CD14-positive monocyte (primary cell): ENCODE results near the gene ASTN2. TPM values are rescaled to one million over a fixed set of nuclear protein-coding genes. Genes with fewer than 3 reads are reported as not detected.

ENCODE experiments used
- DNase-seq, 3 donors: peaks; one replicate each; pipeline ENCODE4 v3.0.0-alpha.2; 2011 to 2022
- H2AFZ ChIP-seq: 2 replicates; pipeline ENCODE4 v1.6.0; 2012; ENCODE audit warnings: mild to moderate bottlenecking, low read depth, low read length, inconsistent platforms; ENCODE audit not compliant: insufficient read depth, poor library complexity, severe bottlenecking
- H3K27ac ChIP-seq, 2 donors: 1 replicate in 1 of 2; 2 replicates in 1 of 2; pipeline ENCODE4 v1.5.1; 2012 to 2013; ENCODE audit warnings: low read length in 2 of 2, control low read depth in 1 of 2, inconsistent platforms in 1 of 2, low read depth in 1 of 2, mild to moderate bottlenecking in 1 of 2
- H3K27me3 ChIP-seq, 2 donors: one replicate each; pipeline versions ENCODE4 v1.6.0 to v1.6.1; 2011 to 2013; ENCODE audit warnings: low read length in 2 of 2; ENCODE audit not compliant: control insufficient read depth in 2 of 2, insufficient read depth in 2 of 2
- H3K36me3 ChIP-seq, 2 donors: replicated peaks in 1 of 2; 1 replicate in 1 of 2; 2 replicates in 1 of 2; pipeline versions ENCODE4 v1.5.1 to v1.6.1; 2012 to 2013; ENCODE audit warnings: low read length in 2 of 2, control low read depth in 1 of 2, inconsistent platforms in 1 of 2, mild to moderate bottlenecking in 1 of 2; ENCODE audit not compliant: insufficient read depth in 2 of 2, control insufficient read depth in 1 of 2
- H3K4me1 ChIP-seq, 2 donors: 1 replicate in 1 of 2; 2 replicates in 1 of 2; pipeline versions ENCODE4 v1.5.1 to v1.6.1; 2012 to 2013; ENCODE audit warnings: low read length in 2 of 2, control low read depth in 1 of 2, inconsistent platforms in 1 of 2, mild to moderate bottlenecking in 1 of 2, moderate library complexity in 1 of 2; ENCODE audit not compliant: insufficient read depth in 2 of 2, control insufficient read depth in 1 of 2
- H3K4me2 ChIP-seq: replicated peaks from 2 replicates; pipeline ENCODE3; 2012; ENCODE audit warnings: low read length, moderate library complexity, mild to moderate bottlenecking; ENCODE audit not compliant: poor library complexity, severe bottlenecking; ENCODE audit errors: extremely low read depth
- H3K4me3 ChIP-seq, 3 experiments: fragments of 200-600 bp in 1 of 3; sonication (generic) in 1 of 3; replicated peaks in 1 of 3; 1 replicate in 2 of 3; 2 replicates in 1 of 3; pipeline ENCODE4 v1.5.1; 2011 to 2013; ENCODE audit warnings: low read length in 3 of 3, mild to moderate bottlenecking in 3 of 3, control low read depth in 2 of 3, low read depth in 2 of 3, inconsistent platforms in 1 of 3, moderate library complexity in 1 of 3
- H3K79me2 ChIP-seq: 2 replicates; pipeline ENCODE4 v1.6.0; 2012; ENCODE audit warnings: mild to moderate bottlenecking, control low read depth, inconsistent platforms, low read length, moderate library complexity; ENCODE audit not compliant: insufficient read depth
- H3K9ac ChIP-seq: 2 replicates; pipeline ENCODE4 v1.6.0; 2017; ENCODE audit warnings: low read length, mild to moderate bottlenecking; ENCODE audit not compliant: insufficient read depth, poor library complexity, severe bottlenecking
- H3K9me3 ChIP-seq, 2 donors: replicated peaks in 1 of 2; 1 replicate in 1 of 2; 2 replicates in 1 of 2; pipeline versions ENCODE4 v1.5.1 to v1.6.1; 2012 to 2013; ENCODE audit warnings: low read length in 2 of 2, control low read depth in 1 of 2; ENCODE audit not compliant: control insufficient read depth in 1 of 2, insufficient read depth in 1 of 2
- H4K20me1 ChIP-seq: 2 replicates; pipeline ENCODE4 v1.6.0; 2012; ENCODE audit warnings: mild to moderate bottlenecking, low read length, control low read depth, moderate library complexity; ENCODE audit not compliant: insufficient read depth
- H3K27ac Mint-ChIP-seq, 7 donors: one replicate each; pipeline ENCODE4 v1.8.0; 2020; ENCODE audit warnings: mild to moderate bottlenecking in 7 of 7, mixed read lengths in 7 of 7, moderate library complexity in 6 of 7, inconsistent platforms in 2 of 7
- H3K27me3 Mint-ChIP-seq, 3 donors: one replicate each; pipeline ENCODE4 v1.8.0; 2021 to 2022; ENCODE audit warnings: low read depth in 3 of 3, mild to moderate bottlenecking in 3 of 3, mixed read lengths in 3 of 3, moderate library complexity in 3 of 3, inconsistent platforms in 1 of 3
- H3K36me3 Mint-ChIP-seq, 2 donors: one replicate each; pipeline ENCODE4 v1.8.0; 2020; ENCODE audit warnings: mixed read lengths in 2 of 2, inconsistent platforms in 1 of 2, mild to moderate bottlenecking in 1 of 2
- H3K4me1 Mint-ChIP-seq: one replicate; pipeline ENCODE4 v1.8.0; 2020; ENCODE audit warnings: mild to moderate bottlenecking, mixed read lengths
- H3K4me3 Mint-ChIP-seq, 2 donors: one replicate each; pipeline ENCODE4 v1.8.0; 2020; ENCODE audit warnings: mild to moderate bottlenecking in 2 of 2, mixed read lengths in 2 of 2, moderate library complexity in 1 of 2
- H3K9me3 Mint-ChIP-seq, 7 donors: one replicate each; pipeline ENCODE4 v1.8.0; 2020 to 2022; ENCODE audit warnings: mixed read lengths in 7 of 7, mild to moderate bottlenecking in 6 of 7, moderate library complexity in 6 of 7, inconsistent platforms in 2 of 7
- WGBS: methylation state at CpG from one replicate; pipeline ENCODE4 v1.1.5; 2013; ENCODE audit warnings: missing lambda C conversion rate; ENCODE audit not compliant: insufficient coverage; 5-methylcytosine and 5-hydroxymethylcytosine counted together
- intact Hi-C, 2 donors: fragments of 100-400 bp; cut with micrococcal nuclease; formaldehyde crosslinking; loops; one replicate each; pipeline versions ENCODE4 v1.15.0 to v1.15.1; 2023
- polyA plus RNA-seq, 3 donors: library from polyadenylated mRNA; depleted of rRNA in 1 of 3; unstranded in 2 of 3; stranded (reverse) in 1 of 3; fragments of 300-500 nt in 2 of 3; fragments of >200 nt in 1 of 3; fragmentation: Illumina TruSeq in 2 of 3; gene quantifications; 1 replicate in 2 of 3; 2 replicates in 1 of 3; pipeline ENCODE4 v1.2.3, GENCODE V29; 2012 to 2021
- TF ChIP-seq, protein P1 (sequence below): fragments of 200-600 bp; IDR thresholded peaks from one replicate; pipeline ENCODE4 v1.8.0; 2022; ENCODE audit warnings: antibody characterized with exemption, mild to moderate bottlenecking

The ASTN2 gene
- polyA plus RNA-seq, 3 donors, result not detected

DNA sequence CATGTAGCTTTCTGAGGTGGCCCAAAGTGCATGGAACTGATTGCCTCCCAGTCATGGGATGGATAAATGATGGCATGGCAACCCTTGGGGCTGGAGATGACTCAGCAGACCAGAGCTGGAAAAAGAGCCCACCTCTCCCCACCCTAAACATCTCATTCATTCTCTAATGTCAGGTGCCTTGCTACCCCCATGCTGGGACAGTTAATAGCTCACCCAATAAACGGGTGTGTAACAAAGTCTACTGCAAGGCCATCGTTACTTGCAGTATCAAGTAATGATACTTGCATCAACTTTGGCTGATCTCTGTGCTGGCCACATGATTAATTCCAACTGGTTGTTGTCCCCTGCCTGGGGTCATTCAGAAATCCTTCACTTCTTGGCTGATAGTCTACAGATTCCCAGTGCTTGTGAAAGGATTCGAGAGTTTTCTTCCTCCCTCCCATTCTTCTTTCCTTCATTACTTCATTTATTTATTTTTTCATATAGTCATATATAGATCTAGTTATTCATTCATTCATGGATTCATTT lies 850.5 kb downstream of the ASTN2 start:
- Histone ChIP-seq H3K4me1 (no peaks in the 10 kb centered on the region), H3K36me3 (no peaks in the 10 kb centered on the region), H3K9me3 (no peaks in the 10 kb centered on the region), H3K4me2 (no peak overlapping the region), H3K27ac (no peak overlapping the region), H3K27me3 (no peaks in the 10 kb centered on the region), H3K79me2 (no peaks in the 10 kb centered on the region), H4K20me1 (no peaks in the 10 kb centered on the region), H3K9ac (no peak overlapping the region), H2AFZ (no peak overlapping the region), H3K4me3 (no peak overlapping the region)
- H3K4me1 Mint-ChIP-seq, result peaks cover 4% of the 10 kb centered on the region
- H3K4me3 Mint-ChIP-seq, result no peak overlapping the region
- TF ChIP-seq, protein P1, sequence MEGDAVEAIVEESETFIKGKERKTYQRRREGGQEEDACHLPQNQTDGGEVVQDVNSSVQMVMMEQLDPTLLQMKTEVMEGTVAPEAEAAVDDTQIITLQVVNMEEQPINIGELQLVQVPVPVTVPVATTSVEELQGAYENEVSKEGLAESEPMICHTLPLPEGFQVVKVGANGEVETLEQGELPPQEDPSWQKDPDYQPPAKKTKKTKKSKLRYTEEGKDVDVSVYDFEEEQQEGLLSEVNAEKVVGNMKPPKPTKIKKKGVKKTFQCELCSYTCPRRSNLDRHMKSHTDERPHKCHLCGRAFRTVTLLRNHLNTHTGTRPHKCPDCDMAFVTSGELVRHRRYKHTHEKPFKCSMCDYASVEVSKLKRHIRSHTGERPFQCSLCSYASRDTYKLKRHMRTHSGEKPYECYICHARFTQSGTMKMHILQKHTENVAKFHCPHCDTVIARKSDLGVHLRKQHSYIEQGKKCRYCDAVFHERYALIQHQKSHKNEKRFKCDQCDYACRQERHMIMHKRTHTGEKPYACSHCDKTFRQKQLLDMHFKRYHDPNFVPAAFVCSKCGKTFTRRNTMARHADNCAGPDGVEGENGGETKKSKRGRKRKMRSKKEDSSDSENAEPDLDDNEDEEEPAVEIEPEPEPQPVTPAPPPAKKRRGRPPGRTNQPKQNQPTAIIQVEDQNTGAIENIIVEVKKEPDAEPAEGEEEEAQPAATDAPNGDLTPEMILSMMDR, result no peak
- 80% methylated on average over 2 of the region's 3 CpGs for WGBS
- H3K9me3 Mint-ChIP-seq, result no peaks in the 10 kb centered on the region
- peaks cover 0 to 3% (median 1%) of the 10 kb centered on the region in 3 donors for H3K27me3 Mint-ChIP-seq
- intact Hi-C loops, result no loop called here
- H3K27ac Mint-ChIP-seq, result no peak overlapping the region
- no peaks in the 10 kb centered on the region for H3K36me3 Mint-ChIP-seq
- DNase-seq, result no peak

GRCh38 chr9:116558818-116559540 lies 855.9 kb downstream of the ASTN2 start:
- intact Hi-C loops, result no loop called here
- Histone ChIP-seq H3K4me1 (peaks cover 0 to 7% of the 10 kb centered on the region in 2 donors), H3K9ac (no peak overlapping the region), H4K20me1 (no peaks in the 10 kb centered on the region), H3K79me2 (no peaks in the 10 kb centered on the region), H3K4me3 (no peak overlapping the region), H3K27ac (no peak overlapping the region), H3K4me2 (no peak overlapping the region), H3K27me3 (no peaks in the 10 kb centered on the region), H3K36me3 (no peaks in the 10 kb centered on the region), H2AFZ (no peak overlapping the region), H3K9me3 (no peaks in the 10 kb centered on the region)
- H3K36me3 Mint-ChIP-seq, result no peaks in the 10 kb centered on the region
- no peak overlapping the region for H3K4me3 Mint-ChIP-seq
- H3K27me3 Mint-ChIP-seq, result peaks cover 0 to 6% (median 3%) of the 10 kb centered on the region in 3 donors
- no peak for DNase-seq
- H3K27ac Mint-ChIP-seq, result no peak overlapping the region
- H3K9me3 Mint-ChIP-seq, result no peaks in the 10 kb centered on the region
- TF ChIP-seq, protein P1, result no peak
- H3K4me1 Mint-ChIP-seq, result peaks cover 10% of the 10 kb centered on the region
- WGBS, result no CpG with 5 or more reads among the region's 5 CpGs
